HCT116 (cell line): Measurements from ENCODE around the gene SMTNL2.

ENCODE experiments used
- RAD21 ChIP-seq: IDR thresholded peaks from 2 replicates; pipeline ENCODE4 v1.6.1; 2012; ENCODE audit warnings: low read depth, mild to moderate bottlenecking
- TF ChIP-seq, protein P1 (sequence below): IDR thresholded peaks from 2 replicates; pipeline ENCODE4 v1.6.1; 2012

DNA sequence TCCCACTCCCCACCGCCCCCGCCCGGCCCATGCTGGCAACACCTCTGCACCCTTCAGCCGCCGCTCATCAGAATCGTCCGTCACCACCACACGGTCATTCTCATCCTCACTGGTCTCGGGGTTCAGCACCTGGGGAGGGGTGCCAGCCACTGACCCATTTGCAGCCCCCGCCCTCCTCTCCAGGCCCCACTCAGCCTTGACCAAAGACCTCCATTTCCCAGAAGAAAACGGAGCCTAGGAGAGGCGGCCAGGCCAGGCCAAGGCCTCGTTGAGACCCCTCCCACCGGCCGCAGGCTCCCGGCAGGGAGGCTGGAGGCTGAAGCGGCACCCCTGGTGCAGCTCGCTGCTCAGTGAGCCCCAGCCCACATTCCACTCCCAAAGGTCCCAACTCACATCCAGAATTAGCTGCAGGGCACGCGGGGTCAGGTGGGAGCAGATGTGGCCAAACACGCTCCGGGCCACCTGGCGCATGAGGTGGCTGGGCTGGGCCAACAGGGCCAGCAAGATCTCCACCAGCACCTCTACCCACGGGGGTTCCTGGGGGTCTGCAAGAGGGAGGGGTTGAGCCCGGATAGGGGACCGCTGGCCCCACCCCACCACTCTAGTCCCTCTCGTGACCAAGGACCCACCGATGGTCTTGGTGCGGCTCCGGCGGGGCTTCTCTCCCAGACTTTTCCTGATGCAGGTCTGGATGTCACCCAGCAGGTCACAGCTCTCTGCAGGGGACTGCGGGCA lies 38.9 kb upstream of the SMTNL2 start:
- TF ChIP-seq, protein P1, sequence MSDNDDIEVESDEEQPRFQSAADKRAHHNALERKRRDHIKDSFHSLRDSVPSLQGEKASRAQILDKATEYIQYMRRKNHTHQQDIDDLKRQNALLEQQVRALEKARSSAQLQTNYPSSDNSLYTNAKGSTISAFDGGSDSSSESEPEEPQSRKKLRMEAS = no peak
- no peak for TF ChIP-seq RAD21
